HG03442 (cell line): Measurements from ENCODE around the gene RAB6C.
"Not testable (repeated sequence)": the region's sequence is repeated elsewhere in the genome, so short reads cannot be mapped to it uniquely, and the experiment has no call there.

Experiments used
- ATAC-seq: cut with Tn5 transposase; IDR thresholded peaks from one replicate; pipeline ENCODE4 v1.9.1; 2021; ENCODE audit warnings: mild to moderate bottlenecking, moderate library complexity; ENCODE audit not compliant: unreplicated experiment

Gene RAB6C

DNA sequence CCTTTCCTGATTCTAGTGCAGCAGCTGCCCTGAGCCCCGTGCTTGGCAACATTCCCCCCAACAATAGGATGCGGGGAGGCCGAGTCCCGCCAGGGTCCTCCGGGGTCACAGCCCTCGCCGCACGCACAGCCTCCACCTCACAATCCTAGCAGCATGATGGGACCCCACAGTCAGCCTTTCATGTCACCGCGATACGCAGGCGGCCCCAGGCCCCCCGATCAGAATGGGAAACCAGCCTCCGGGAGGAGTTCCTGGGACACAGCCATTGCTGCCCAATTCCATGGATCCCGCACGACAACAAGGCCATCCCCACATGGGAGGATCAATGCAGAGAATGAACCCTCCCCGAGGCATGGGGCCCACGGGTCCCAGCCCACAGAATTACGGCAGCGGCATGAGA lies 13.7 kb downstream of the RAB6C start:
- ATAC-seq: not testable (repeated sequence)

- not testable (repeated sequence) for ATAC-seq
These were observed 17.3 kb downstream of the RAB6C start for GRCh38 chr2:129996657-129997237.

- not testable (repeated sequence) for ATAC-seq
These were observed 19.3 kb downstream of the RAB6C start for GRCh38 chr2:129998771-129999170.

GRCh38 chr2:130005862-130006261 lies 26.4 kb downstream of the RAB6C start:
- not testable (repeated sequence) for ATAC-seq

DNA sequence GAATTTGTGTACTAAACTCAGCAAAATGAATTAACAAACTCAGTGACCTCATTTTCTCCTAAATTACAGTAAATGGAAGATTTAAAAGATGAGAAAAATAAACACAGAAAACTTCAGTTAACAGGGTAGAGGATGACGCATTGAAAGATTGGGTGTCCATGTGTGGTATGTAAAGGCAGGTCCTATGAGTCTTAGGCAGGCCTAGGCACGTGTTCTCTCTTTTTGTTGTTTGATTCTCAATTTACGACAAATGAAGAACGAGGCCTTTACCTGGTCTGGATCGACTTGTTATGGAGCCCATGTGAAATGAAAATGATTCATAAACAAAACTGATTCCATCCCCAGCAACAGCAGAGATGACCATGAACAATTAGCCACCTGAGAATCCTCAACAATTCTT lies 37.2 kb downstream of the RAB6C start:
- ATAC-seq: not testable (repeated sequence)

DNA sequence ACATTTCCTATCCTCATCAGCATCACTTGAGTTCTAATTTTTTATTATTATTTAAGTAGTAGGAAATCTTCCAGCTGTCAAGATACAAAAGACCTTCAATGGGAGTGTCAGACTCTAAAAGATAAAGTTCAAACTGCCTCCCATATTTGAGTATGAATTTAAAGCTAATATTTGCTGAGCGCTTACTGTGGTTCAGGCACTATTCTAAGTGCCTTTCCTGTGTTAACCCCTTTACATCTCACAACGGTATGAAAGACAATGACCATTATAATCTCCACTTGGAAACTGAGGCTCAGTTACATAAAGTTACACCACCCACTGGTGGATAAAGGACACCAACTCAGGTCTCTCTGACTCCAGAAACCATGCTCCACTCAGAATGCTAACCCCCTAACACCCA lies 39.9 kb downstream of the RAB6C start:
- no peak for ATAC-seq

GRCh38 chr2:130020069-130020468 lies 40.6 kb downstream of the RAB6C start:
- ATAC-seq: not testable (repeated sequence)

GRCh38 chr2:130025931-130026330 lies 46.5 kb downstream of the RAB6C start:
- not testable (repeated sequence) for ATAC-seq
